GM12878 (cell line): Measurements from ENCODE around the gene NECTIN1.

Experiments used
- CTCF ChIP-seq, 3 experiments: IDR thresholded peaks in 2 of 3; conservative IDR thresholded peaks in 1 of 3; 2 replicates each; pipeline ENCODE4 v1.5.1; 2011; ENCODE audit warnings: low read depth in 3 of 3, low read length in 3 of 3, mild to moderate bottlenecking in 3 of 3, control low read depth in 2 of 3, moderate library complexity in 2 of 3, inconsistent platforms in 1 of 3, mixed read lengths in 1 of 3; ENCODE audit not compliant: control insufficient read depth in 2 of 3, insufficient read depth in 1 of 3; ENCODE audit errors: extremely low read depth in 1 of 3
- POLR2A ChIP-seq: IDR thresholded peaks from 2 replicates; pipeline ENCODE4 v1.6.1; 2011; ENCODE audit warnings: low read depth, mild to moderate bottlenecking, low read length

DNA sequence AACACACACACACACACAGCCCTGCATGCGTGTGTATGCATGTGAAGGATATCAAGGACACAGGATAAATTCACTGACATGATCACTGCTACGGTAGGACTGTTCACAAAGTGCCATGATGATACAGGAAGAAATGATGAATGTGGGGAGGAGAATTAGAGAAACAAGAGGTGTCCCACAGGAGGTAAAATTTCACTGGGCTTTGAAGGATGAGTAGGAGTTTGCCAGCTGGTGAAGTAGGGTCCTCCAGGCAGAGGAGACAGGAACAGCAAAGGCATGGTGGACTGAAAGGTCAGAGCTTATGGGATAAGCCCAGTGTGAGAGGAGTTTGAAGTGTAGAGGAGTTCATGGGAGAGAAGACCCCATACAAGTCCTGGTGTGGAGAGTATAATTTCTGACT, 18.6 kb downstream of the NECTIN1 start:
- TF ChIP-seq CTCF (IDR thresholded peaks at IDR 0.05 in 2 of 3, conservative IDR thresholded peaks at IDR 0.05 in 1 of 3; ENCODE audit: control insufficient read depth in 2 of 3, extremely low read depth in 1 of 3, insufficient read depth in 1 of 3, low read depth in 3 of 3, low read length in 3 of 3), result no peak
- TF ChIP-seq POLR2A, result no peak
